Parathyroid adenoma (tissue), 2 donors: ENCODE results near the gene RAD54L.

Experiments
- H2AFZ ChIP-seq: fragments of 300-600 bp; sonication (generic); one replicate; pipeline ENCODE4 v1.7.0; 2017; ENCODE audit warnings: antibody characterized with exemption, mild to moderate bottlenecking
- H3K27ac ChIP-seq: fragments of 300-600 bp; sonication (generic); one replicate; pipeline ENCODE4 v1.7.0; 2017
- H3K27me3 ChIP-seq: fragments of 300-600 bp; sonication (generic); one replicate; pipeline ENCODE4 v1.7.0; 2017; ENCODE audit warnings: low read length; ENCODE audit not compliant: control insufficient read depth, insufficient read depth
- H3K36me3 ChIP-seq: fragments of 300-600 bp; sonication (generic); one replicate; pipeline ENCODE4 v1.7.0; 2017; ENCODE audit warnings: low read length; ENCODE audit not compliant: control insufficient read depth, insufficient read depth
- H3K4me1 ChIP-seq: fragments of 300-600 bp; sonication (generic); one replicate; pipeline ENCODE4 v1.7.0; 2017; ENCODE audit warnings: control low read depth
- H3K4me2 ChIP-seq: fragments of 300-600 bp; sonication (generic); one replicate; pipeline ENCODE4 v1.7.0; 2017; ENCODE audit warnings: low read length
- H3K4me3 ChIP-seq: fragments of 300-600 bp; sonication (generic); one replicate; pipeline ENCODE4 v1.7.0; 2017; ENCODE audit warnings: low read depth, low read length
- H3K79me2 ChIP-seq: fragments of 300-600 bp; sonication (generic); one replicate; pipeline ENCODE4 v1.7.0; 2017; ENCODE audit warnings: control low read depth
- H3K9ac ChIP-seq: fragments of 300-600 bp; sonication (generic); one replicate; pipeline ENCODE4 v1.7.0; 2017; ENCODE audit warnings: mild to moderate bottlenecking
- H3K9me3 ChIP-seq: fragments of 300-600 bp; sonication (generic); one replicate; pipeline ENCODE4 v1.7.0; 2017; ENCODE audit warnings: low read length; ENCODE audit not compliant: control insufficient read depth
- CTCF ChIP-seq: fragments of 300-600 bp; sonication (generic); IDR thresholded peaks from one replicate; pipeline ENCODE4 v1.7.0; 2017; ENCODE audit warnings: antibody characterized with exemption, mild to moderate bottlenecking
- donor health status: primary hyperparathyroidism.

Gene RAD54L

GRCh38 chr1:46246548-46247435, 771 bp upstream of the RAD54L start:
- Histone ChIP-seq H3K27me3 (no peaks in the 10 kb centered on the region), H3K27ac (peak overlapping the region; percentile 56), H2AFZ (peak overlapping the region; percentile 90), H3K79me2 (no peaks in the 10 kb centered on the region), H3K4me1 (peaks cover 2% of the 10 kb centered on the region), H3K9ac (no peak overlapping the region), H3K9me3 (no peaks in the 10 kb centered on the region), H3K36me3 (no peaks in the 10 kb centered on the region), H3K4me3 (peak overlapping the region; percentile 79), H3K4me2 (peak overlapping the region; percentile 96)
- no peak for TF ChIP-seq CTCF

- Histone ChIP-seq H2AFZ (no peak overlapping the region), H3K9me3 (no peaks in the 10 kb centered on the region), H3K27me3 (no peaks in the 10 kb centered on the region), H3K4me1 (peaks cover 2% of the 10 kb centered on the region), H3K9ac (no peak overlapping the region), H3K4me2 (peak overlapping the region; percentile 37), H3K36me3 (no peaks in the 10 kb centered on the region), H3K79me2 (no peaks in the 10 kb centered on the region), H3K4me3 (peak overlapping the region; percentile 53), H3K27ac (no peak overlapping the region)
- no peak for TF ChIP-seq CTCF
These were observed 758 bp downstream of the RAD54L start for GRCh38 chr1:46248122-46248920.

GRCh38 chr1:46254668-46255067, 7.1 kb downstream of the RAD54L start:
- TF ChIP-seq CTCF = no peak
- Histone ChIP-seq H3K4me2 (no peak overlapping the region), H3K9me3 (no peaks in the 10 kb centered on the region), H3K36me3 (no peaks in the 10 kb centered on the region), H3K27ac (no peak overlapping the region), H2AFZ (no peak overlapping the region), H3K27me3 (no peaks in the 10 kb centered on the region), H3K4me1 (no peaks in the 10 kb centered on the region), H3K4me3 (no peak overlapping the region), H3K9ac (no peak overlapping the region), H3K79me2 (no peaks in the 10 kb centered on the region)

GRCh38 chr1:46256523-46256922, 9.0 kb downstream of the RAD54L start:
- no peaks in the 10 kb centered on the region for H3K27me3 ChIP-seq
- no peak overlapping the region for H3K4me3 ChIP-seq
- H2AFZ ChIP-seq = no peak overlapping the region
- no peak overlapping the region for H3K27ac ChIP-seq
- H3K9me3 ChIP-seq = no peaks in the 10 kb centered on the region
- no peaks in the 10 kb centered on the region for H3K4me1 ChIP-seq
- no peaks in the 10 kb centered on the region for H3K36me3 ChIP-seq
- H3K4me2 ChIP-seq = no peak overlapping the region
- no peak for TF ChIP-seq CTCF
- no peaks in the 10 kb centered on the region for H3K79me2 ChIP-seq
- no peak overlapping the region for H3K9ac ChIP-seq
